Measurements from ENCODE around the gene NHP2.
"Not testable (repeated sequence)": the region's sequence is repeated elsewhere in the genome, so short reads cannot be mapped to it uniquely, and the experiment has no call there.

NHP2 gene

DNA sequence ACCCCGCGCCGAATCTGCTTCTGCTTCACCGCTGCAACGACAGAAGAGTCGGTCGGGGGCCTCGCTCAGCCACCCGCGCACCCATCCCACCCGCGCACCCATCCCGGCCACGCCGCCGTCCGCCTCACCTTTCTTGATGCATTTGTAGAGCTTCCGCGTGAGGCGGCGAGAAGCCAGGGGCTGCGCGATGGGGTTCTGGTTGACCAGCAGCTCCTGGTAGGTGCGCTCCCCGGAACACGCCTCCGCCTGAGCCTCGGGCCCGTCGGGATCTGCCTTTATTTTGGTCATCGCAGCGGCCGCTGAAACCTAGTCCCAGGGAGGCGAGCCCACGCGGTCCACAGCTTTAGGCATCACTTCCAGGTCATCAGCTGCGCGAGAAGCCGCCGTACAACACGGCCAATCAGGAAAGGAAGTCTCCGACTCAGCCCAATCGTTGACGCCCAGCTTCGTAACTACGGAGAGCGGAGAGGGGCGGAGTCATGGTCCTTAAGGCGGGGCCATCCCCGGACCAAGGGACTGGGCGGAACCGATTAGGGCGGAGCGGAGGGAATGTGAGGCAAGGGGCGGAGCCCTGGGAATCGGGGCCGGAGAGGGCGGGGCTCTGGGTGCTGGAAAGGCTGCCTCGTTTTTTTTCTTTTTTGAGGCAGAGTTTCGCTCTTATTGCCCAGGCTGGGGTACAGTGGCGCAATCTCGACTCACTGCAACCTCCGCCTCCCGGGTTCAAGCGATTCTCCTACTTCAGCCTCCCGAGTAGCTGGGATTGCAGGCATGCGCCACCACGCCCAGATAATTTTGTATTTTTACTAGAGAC is at the start of gene NHP2:
Gene NHP2, minus strand, starts transcription at position 356 of the 811 bp plus-strand sequence. Its CDS starts 68 bp downstream, at position 288.
- no peaks in the 10 kb centered on the region for H3K9me3 ChIP-seq (ENCODE audit: insufficient read depth, low read length)
- H3K36me3 ChIP-seq (ENCODE audit: insufficient read depth, insufficient read length, low read length): peaks cover 41% of the 10 kb centered on the region
- no peak for TF ChIP-seq SUZ12 (IDR thresholded peaks at IDR 0.05; ENCODE audit: extremely low read depth, insufficient read depth, insufficient read length)
- no peak for TF ChIP-seq ZNF274 (IDR thresholded peaks at IDR 0.05; ENCODE audit: low read depth, low read length)
- TF ChIP-seq YY1 (IDR thresholded peaks at IDR 0.05; ENCODE audit: insufficient read depth, insufficient read length): no peak
- peak; percentile 98 for DNase-seq (ENCODE audit: low read depth, low spot score)
- no peaks in the 10 kb centered on the region for H3K27me3 ChIP-seq (ENCODE audit: insufficient read depth, insufficient read length)
- peak within 1 kb of the TSS; percentile 89 for H3K9ac ChIP-seq (ENCODE audit: insufficient read length, low read depth)
- peaks cover 9% of the 10 kb centered on the region for H3K4me1 ChIP-seq (ENCODE audit: insufficient read depth, insufficient read length)
- H3K4me3 ChIP-seq (ENCODE audit: insufficient read length, low read depth): peak within 1 kb of the TSS; percentile 81

DNA sequence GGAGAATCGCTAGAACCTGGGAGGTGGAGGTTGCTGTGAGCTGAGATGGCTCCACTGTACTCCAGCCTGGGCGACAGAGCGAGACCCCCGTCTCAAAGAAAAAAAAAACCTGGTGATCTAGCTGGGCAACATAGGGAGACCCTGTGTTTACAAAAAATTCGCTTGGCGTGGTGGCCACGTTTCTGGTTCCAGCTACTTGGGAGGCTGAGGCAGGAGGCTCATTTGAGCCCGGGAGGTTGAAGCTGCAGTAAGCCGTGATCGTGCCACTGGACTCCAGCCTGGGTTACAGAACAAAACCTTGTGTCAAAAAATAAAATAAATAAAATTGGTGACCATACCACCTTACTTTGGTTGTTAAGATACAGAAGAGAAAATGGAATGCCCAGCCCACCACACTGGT is 48.9 kb upstream of the NHP2 start:
- Histone ChIP-seq H3K4me3 (ENCODE audit: insufficient read length, low read depth) (no peak overlapping the region), H3K9me3 (ENCODE audit: insufficient read depth, low read length) (no peaks in the 10 kb centered on the region), H3K4me1 (ENCODE audit: insufficient read depth, insufficient read length) (peaks cover 5% of the 10 kb centered on the region), H3K9ac (ENCODE audit: insufficient read length, low read depth) (no peak overlapping the region), H3K27me3 (ENCODE audit: insufficient read depth, insufficient read length) (no peaks in the 10 kb centered on the region), H3K36me3 (ENCODE audit: insufficient read depth, insufficient read length, low read length) (peaks cover 24% of the 10 kb centered on the region)
- no peak for DNase-seq (ENCODE audit: low read depth, low spot score)
- TF ChIP-seq ZNF274 (IDR thresholded peaks at IDR 0.05; ENCODE audit: low read depth, low read length): no peak
- TF ChIP-seq SUZ12 (IDR thresholded peaks at IDR 0.05; ENCODE audit: extremely low read depth, insufficient read depth, insufficient read length): no peak
- TF ChIP-seq YY1 (IDR thresholded peaks at IDR 0.05; ENCODE audit: insufficient read depth, insufficient read length): no peak

DNA sequence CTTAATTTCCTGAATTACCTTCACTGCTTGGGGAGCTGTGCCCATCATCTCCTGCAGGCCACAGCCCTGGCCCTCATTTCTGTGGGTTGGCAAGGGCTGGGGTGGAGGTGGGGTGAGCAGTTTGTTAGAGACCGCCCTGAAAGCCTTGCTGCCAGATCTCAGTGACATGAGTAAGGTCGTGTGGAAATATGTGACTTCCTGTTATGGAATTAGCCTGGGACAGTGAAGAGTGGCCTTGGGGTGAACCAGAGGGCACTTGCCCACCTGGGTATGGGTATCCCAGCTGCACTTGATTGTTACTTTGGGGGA is 48.2 kb upstream of the NHP2 start:
- H3K4me3 ChIP-seq (ENCODE audit: insufficient read length, low read depth): no peak overlapping the region
- TF ChIP-seq SUZ12 (IDR thresholded peaks at IDR 0.05; ENCODE audit: extremely low read depth, insufficient read depth, insufficient read length) (no peak), YY1 (IDR thresholded peaks at IDR 0.05; ENCODE audit: insufficient read depth, insufficient read length) (no peak), ZNF274 (IDR thresholded peaks at IDR 0.05; ENCODE audit: low read depth, low read length) (no peak)
- H3K9ac ChIP-seq (ENCODE audit: insufficient read length, low read depth): no peak overlapping the region
- peaks cover 5% of the 10 kb centered on the region for H3K4me1 ChIP-seq (ENCODE audit: insufficient read depth, insufficient read length)
- H3K36me3 ChIP-seq (ENCODE audit: insufficient read depth, insufficient read length, low read length): peaks cover 18% of the 10 kb centered on the region
- no peaks in the 10 kb centered on the region for H3K9me3 ChIP-seq (ENCODE audit: insufficient read depth, low read length)
- no peak for DNase-seq (ENCODE audit: low read depth, low spot score)
- no peaks in the 10 kb centered on the region for H3K27me3 ChIP-seq (ENCODE audit: insufficient read depth, insufficient read length)

DNA sequence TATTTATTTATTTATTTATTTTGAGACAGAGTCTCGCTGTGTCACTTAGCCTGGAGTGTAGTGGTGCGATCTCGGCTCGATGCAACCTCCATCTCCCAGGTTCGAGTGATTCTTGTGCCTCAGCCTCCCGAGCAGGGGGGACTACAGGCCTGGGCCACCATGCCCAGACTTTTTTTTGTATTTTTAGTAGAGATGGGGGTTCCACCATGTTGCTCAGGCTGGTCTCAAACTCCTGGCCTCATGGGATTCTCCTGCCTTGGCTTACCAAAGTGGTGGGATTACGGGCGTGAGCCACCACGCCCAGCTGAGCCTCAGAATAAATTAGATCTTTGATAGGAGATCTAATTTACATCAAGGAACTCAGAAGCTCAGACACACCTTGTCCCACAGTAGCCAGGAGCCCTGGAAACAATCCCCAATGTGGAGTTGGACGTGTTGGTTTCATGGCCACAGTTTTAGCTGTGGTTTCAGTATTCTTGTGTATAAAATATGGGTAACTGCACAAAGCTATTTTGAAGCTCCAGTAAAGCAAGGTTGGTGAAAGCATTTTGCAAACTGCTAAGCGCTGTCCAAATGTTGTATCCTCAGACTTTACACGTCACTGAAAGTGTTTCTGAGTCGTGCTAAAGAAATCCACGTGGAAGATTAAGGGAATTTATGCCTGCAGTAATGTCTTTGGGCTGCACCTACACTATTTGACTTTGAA is 47.7 kb upstream of the NHP2 start:
- TF ChIP-seq SUZ12 (IDR thresholded peaks at IDR 0.05; ENCODE audit: extremely low read depth, insufficient read depth, insufficient read length) (no peak), ZNF274 (IDR thresholded peaks at IDR 0.05; ENCODE audit: low read depth, low read length) (no peak), YY1 (IDR thresholded peaks at IDR 0.05; ENCODE audit: insufficient read depth, insufficient read length) (no peak)
- H3K4me3 ChIP-seq (ENCODE audit: insufficient read length, low read depth): no peak overlapping the region
- no peaks in the 10 kb centered on the region for H3K9me3 ChIP-seq (ENCODE audit: insufficient read depth, low read length)

DNA sequence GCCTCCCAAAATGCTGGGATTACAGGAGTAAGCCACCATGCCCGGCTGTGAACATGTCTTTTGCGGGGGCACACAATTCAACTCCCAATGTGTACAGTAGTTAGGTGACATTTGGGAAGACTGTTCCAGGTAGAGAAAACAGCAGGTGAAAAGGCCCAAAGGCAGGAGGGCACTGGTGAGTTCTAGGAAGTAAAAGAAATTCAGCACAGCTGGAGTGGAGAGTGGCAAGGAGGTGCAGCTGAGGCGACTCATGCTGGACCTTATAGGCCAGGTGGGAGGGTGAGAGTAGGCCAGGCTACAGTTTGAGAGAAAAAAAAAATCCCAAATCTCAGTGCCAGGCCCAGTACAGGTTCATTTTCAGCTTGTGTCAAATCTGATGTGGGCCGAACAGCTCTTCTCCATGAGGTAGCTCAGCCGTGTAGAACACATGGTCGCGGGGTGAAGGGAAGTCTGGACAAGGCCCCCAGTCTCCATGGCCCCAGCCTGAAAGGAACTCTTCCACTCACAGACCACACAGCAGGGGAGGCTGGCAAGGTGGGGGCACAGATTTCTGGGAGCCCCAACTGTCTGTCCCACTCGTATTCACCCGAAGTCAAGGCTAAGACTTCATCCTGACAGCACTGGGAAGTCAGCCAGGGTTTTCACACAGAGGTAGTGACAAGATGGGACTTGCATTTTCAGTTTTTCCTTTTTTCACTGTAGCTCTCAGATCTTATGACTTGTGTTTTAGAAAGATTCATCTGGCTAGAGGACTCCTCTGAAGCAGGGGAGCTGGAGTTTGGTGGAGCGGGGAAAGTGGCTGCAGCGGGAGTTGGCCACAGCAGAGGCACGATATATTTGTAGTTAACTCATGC is 46.1 kb upstream of the NHP2 start:
- Histone ChIP-seq H3K27me3 (ENCODE audit: insufficient read depth, insufficient read length) (no peaks in the 10 kb centered on the region), H3K36me3 (ENCODE audit: insufficient read depth, insufficient read length, low read length) (no peaks in the 10 kb centered on the region), H3K4me3 (ENCODE audit: insufficient read length, low read depth) (no peak overlapping the region), H3K4me1 (ENCODE audit: insufficient read depth, insufficient read length) (peaks cover 5% of the 10 kb centered on the region), H3K9me3 (ENCODE audit: insufficient read depth, low read length) (no peaks in the 10 kb centered on the region), H3K9ac (ENCODE audit: insufficient read length, low read depth) (no peak overlapping the region)
- DNase-seq (ENCODE audit: low read depth, low spot score): no peak
- TF ChIP-seq SUZ12 (IDR thresholded peaks at IDR 0.05; ENCODE audit: extremely low read depth, insufficient read depth, insufficient read length) (no peak), YY1 (IDR thresholded peaks at IDR 0.05; ENCODE audit: insufficient read depth, insufficient read length) (no peak), ZNF274 (IDR thresholded peaks at IDR 0.05; ENCODE audit: low read depth, low read length) (no peak)

More for the DNA sequence above, 47.7 kb upstream of the NHP2 start:
- no peak for DNase-seq (ENCODE audit: low read depth, low spot score)
- H3K36me3 ChIP-seq (ENCODE audit: insufficient read depth, insufficient read length, low read length): peaks cover 13% of the 10 kb centered on the region
- peaks cover 5% of the 10 kb centered on the region for H3K4me1 ChIP-seq (ENCODE audit: insufficient read depth, insufficient read length)
- H3K9ac ChIP-seq (ENCODE audit: insufficient read length, low read depth): no peak overlapping the region
- H3K27me3 ChIP-seq (ENCODE audit: insufficient read depth, insufficient read length): no peaks in the 10 kb centered on the region

DNA sequence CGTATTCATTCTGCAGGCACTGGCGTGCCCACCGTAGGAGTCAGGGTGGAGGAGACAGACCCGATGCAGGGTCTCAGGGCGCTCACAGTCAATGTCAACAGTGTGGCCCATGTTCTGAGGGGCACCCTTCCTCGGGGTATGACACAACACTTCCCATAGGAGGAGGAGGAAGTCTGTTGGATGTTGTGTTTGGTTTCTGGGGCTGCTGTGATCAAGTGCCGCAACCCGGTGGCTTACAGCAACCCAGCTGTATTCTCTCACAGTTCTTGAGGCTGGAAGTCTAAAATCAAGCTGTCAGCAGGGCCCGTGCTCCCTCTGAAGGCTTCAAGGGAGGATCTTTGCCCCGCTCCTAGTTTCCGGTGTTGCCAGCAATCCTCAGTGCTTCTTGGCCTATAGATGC is 45.0 kb upstream of the NHP2 start:
- H3K27me3 ChIP-seq (ENCODE audit: insufficient read depth, insufficient read length): no peaks in the 10 kb centered on the region
- no peak for TF ChIP-seq YY1 (IDR thresholded peaks at IDR 0.05; ENCODE audit: insufficient read depth, insufficient read length)
- no peak for TF ChIP-seq ZNF274 (IDR thresholded peaks at IDR 0.05; ENCODE audit: low read depth, low read length)
- no peak for TF ChIP-seq SUZ12 (IDR thresholded peaks at IDR 0.05; ENCODE audit: extremely low read depth, insufficient read depth, insufficient read length)
- H3K36me3 ChIP-seq (ENCODE audit: insufficient read depth, insufficient read length, low read length): no peaks in the 10 kb centered on the region
- no peak overlapping the region for H3K4me3 ChIP-seq (ENCODE audit: insufficient read length, low read depth)
- H3K4me1 ChIP-seq (ENCODE audit: insufficient read depth, insufficient read length): peaks cover 7% of the 10 kb centered on the region
- H3K9ac ChIP-seq (ENCODE audit: insufficient read length, low read depth): no peak overlapping the region
- no peaks in the 10 kb centered on the region for H3K9me3 ChIP-seq (ENCODE audit: insufficient read depth, low read length)
- no peak for DNase-seq (ENCODE audit: low read depth, low spot score)

DNA sequence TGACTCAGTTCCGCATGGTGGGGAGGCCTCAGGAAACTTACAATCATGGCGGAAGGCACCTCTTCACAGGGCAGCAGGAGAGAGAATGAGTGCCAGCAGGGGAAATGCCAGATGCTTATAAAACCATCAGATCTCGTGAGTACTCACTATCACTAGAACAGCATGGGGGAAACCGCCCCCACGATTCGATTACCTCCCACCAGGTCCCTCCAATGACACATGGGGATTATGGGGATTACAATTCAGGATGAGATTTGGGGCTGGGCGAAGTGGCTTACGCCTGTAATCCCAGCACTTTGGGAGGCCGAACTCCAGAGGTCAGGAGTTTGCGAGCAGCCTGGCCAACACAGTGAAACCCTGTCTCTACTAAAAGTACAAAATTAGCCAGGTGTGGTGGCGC is 44.5 kb upstream of the NHP2 start:
- not testable (repeated sequence) for H3K4me3 ChIP-seq (ENCODE audit: insufficient read length, low read depth); DNase-seq (ENCODE audit: low read depth, low spot score); H3K9me3 ChIP-seq (ENCODE audit: insufficient read depth, low read length); H3K4me1 ChIP-seq (ENCODE audit: insufficient read depth, insufficient read length); H3K27me3 ChIP-seq (ENCODE audit: insufficient read depth, insufficient read length); H3K9ac ChIP-seq (ENCODE audit: insufficient read length, low read depth); H3K36me3 ChIP-seq (ENCODE audit: insufficient read depth, insufficient read length, low read length)
